DMS 273 treated with DMSO at 0.1 percent for 48 hours (cell line): Measurements from ENCODE around the gene HOXD9.

Source experiments
- DNase-seq: peaks from one replicate; lab custom pipeline; 2025; lab: John Stamatoyannopoulos, UW

HOXD9 gene

GRCh38 chr2:176124947-176125771 lies 2.6 kb downstream of the HOXD9 start:
- no peak for DNase-seq

- DNase-seq, result no peak
Observed at GRCh38 chr2:176125772-176126054, 3.2 kb downstream of the HOXD9 start.

- no peak for DNase-seq
Observed at GRCh38 chr2:176126929-176127773, 4.6 kb downstream of the HOXD9 start.

- DNase-seq, result no peak
Observed at GRCh38 chr2:176127774-176128072, 5.2 kb downstream of the HOXD9 start.

GRCh38 chr2:176128172-176128981 lies 5.9 kb downstream of the HOXD9 start:
- no peak for DNase-seq

GRCh38 chr2:176128982-176129796 lies 6.7 kb downstream of the HOXD9 start, which contains the start of gene HOXD8:
Gene HOXD8, plus strand, starts transcription at chr2:176129705. Its CDS starts 662 bp downstream, at chr2:176130367.
- DNase-seq, result no peak

GRCh38 chr2:176129813-176130146 lies 7.3 kb downstream of the HOXD9 start:
- DNase-seq, result no peak

- no peak for DNase-seq
Observed at GRCh38 chr2:176130147-176130956, 7.8 kb downstream of the HOXD9 start.

GRCh38 chr2:176130957-176131847 lies 8.7 kb downstream of the HOXD9 start:
- DNase-seq, result no peak

- no peak for DNase-seq
Observed at GRCh38 chr2:176131848-176132158, 9.3 kb downstream of the HOXD9 start.

GRCh38 chr2:176132205-176133171 lies 10.0 kb downstream of the HOXD9 start:
- DNase-seq, result no peak

GRCh38 chr2:176133389-176133788 lies 10.9 kb downstream of the HOXD9 start:
- DNase-seq, result no peak

- DNase-seq, result no peak
Observed at GRCh38 chr2:176134035-176134434, 11.5 kb downstream of the HOXD9 start.

- DNase-seq, result no peak
Observed at GRCh38 chr2:176135035-176135440, 12.5 kb downstream of the HOXD9 start.

GRCh38 chr2:176136374-176137251 lies 14.1 kb downstream of the HOXD9 start:
- DNase-seq, result no peak

GRCh38 chr2:176137252-176137580 lies 14.7 kb downstream of the HOXD9 start:
- no peak for DNase-seq

- DNase-seq, result no peak
Observed at GRCh38 chr2:176137906-176138305, 15.4 kb downstream of the HOXD9 start.

GRCh38 chr2:176138526-176138922 lies 16.0 kb downstream of the HOXD9 start:
- DNase-seq, result no peak
